Measurements from ENCODE around the gene DCLRE1A. TPM values are rescaled to one million over a fixed set of nuclear protein-coding genes. Genes with fewer than 3 reads are reported as not detected.
"Not testable (repeated sequence)": the region's sequence is repeated elsewhere in the genome, so short reads cannot be mapped to it uniquely, and the experiment has no call there.

The DCLRE1A gene
- polyA plus RNA-seq, 4 donors = 9.4 to 17.8 (median 15.6) TPM

- DNase-seq (ENCODE audit: low read depth in 4 of 4, low spot score in 3 of 4) = no peak
Measured at GRCh38 chr10:113859261-113859660, 5.4 kb upstream of the DCLRE1A start.

- no peak for DNase-seq (ENCODE audit: low read depth in 4 of 4, low spot score in 3 of 4)
Measured at GRCh38 chr10:113858541-113858940, 4.7 kb upstream of the DCLRE1A start.

- DNase-seq (ENCODE audit: low read depth in 4 of 4, low spot score in 3 of 4) = no peak
Measured at GRCh38 chr10:113857210-113857609, 3.3 kb upstream of the DCLRE1A start.

- no peak for DNase-seq (ENCODE audit: low read depth in 4 of 4, low spot score in 3 of 4)
Measured at GRCh38 chr10:113856563-113856962, 2.7 kb upstream of the DCLRE1A start.

- DNase-seq (ENCODE audit: low read depth in 4 of 4, low spot score in 3 of 4) = peak; percentile 27 to 38 (median 34)
Measured at GRCh38 chr10:113854761-113855588, 1.1 kb upstream of the DCLRE1A start.

- peak in 1 of 4 donors; percentile 6 for DNase-seq (ENCODE audit: low read depth in 4 of 4, low spot score in 3 of 4)
Measured at GRCh38 chr10:113853578-113854012, 287 bp downstream of the DCLRE1A start.

- no peak for DNase-seq (ENCODE audit: low read depth in 4 of 4, low spot score in 3 of 4)
Measured at GRCh38 chr10:113849946-113850345, 3.9 kb downstream of the DCLRE1A start.

GRCh38 chr10:113849140-113849803 is 4.6 kb downstream of the DCLRE1A start:
- DNase-seq (ENCODE audit: low read depth in 4 of 4, low spot score in 3 of 4) = no peak

GRCh38 chr10:113846036-113846435 is 7.8 kb downstream of the DCLRE1A start:
- DNase-seq (ENCODE audit: low read depth in 4 of 4, low spot score in 3 of 4) = no peak

GRCh38 chr10:113843972-113844485 is 9.9 kb downstream of the DCLRE1A start:
- DNase-seq (ENCODE audit: low read depth in 4 of 4, low spot score in 3 of 4) = no peak

GRCh38 chr10:113842171-113842570 is 11.7 kb downstream of the DCLRE1A start:
- no peak for DNase-seq (ENCODE audit: low read depth in 4 of 4, low spot score in 3 of 4)

- not testable (repeated sequence) for DNase-seq (ENCODE audit: low read depth in 4 of 4, low spot score in 3 of 4)
Measured at GRCh38 chr10:113828567-113828966, 25.3 kb downstream of the DCLRE1A start.

GRCh38 chr10:113825791-113826190 is 28.1 kb downstream of the DCLRE1A start:
- DNase-seq (ENCODE audit: low read depth in 4 of 4, low spot score in 3 of 4) = no peak

GRCh38 chr10:113823389-113823788 is 30.5 kb downstream of the DCLRE1A start:
- no peak for DNase-seq (ENCODE audit: low read depth in 4 of 4, low spot score in 3 of 4)

- DNase-seq (ENCODE audit: low read depth in 4 of 4, low spot score in 3 of 4) = no peak
Measured at GRCh38 chr10:113822174-113822573, 31.7 kb downstream of the DCLRE1A start.

- not testable (repeated sequence) for DNase-seq (ENCODE audit: low read depth in 4 of 4, low spot score in 3 of 4)
Measured at GRCh38 chr10:113821306-113821705, 32.6 kb downstream of the DCLRE1A start.

GRCh38 chr10:113820507-113820906 is 33.4 kb downstream of the DCLRE1A start:
- no peak for DNase-seq (ENCODE audit: low read depth in 4 of 4, low spot score in 3 of 4)

GRCh38 chr10:113819989-113820388 is 33.9 kb downstream of the DCLRE1A start:
- DNase-seq (ENCODE audit: low read depth in 4 of 4, low spot score in 3 of 4) = no peak

GRCh38 chr10:113814700-113815099 is 39.2 kb downstream of the DCLRE1A start:
- DNase-seq (ENCODE audit: low read depth in 4 of 4, low spot score in 3 of 4) = not testable (repeated sequence)

GRCh38 chr10:113808168-113808567 is 45.7 kb downstream of the DCLRE1A start:
- DNase-seq (ENCODE audit: low read depth in 4 of 4, low spot score in 3 of 4) = no peak

GRCh38 chr10:113806503-113806902 is 47.4 kb downstream of the DCLRE1A start:
- DNase-seq (ENCODE audit: low read depth in 4 of 4, low spot score in 3 of 4) = no peak

GRCh38 chr10:113802997-113803396 is 50.9 kb downstream of the DCLRE1A start:
- no peak for DNase-seq (ENCODE audit: low read depth in 4 of 4, low spot score in 3 of 4)

All from left renal pelvis (tissue), 4 donors.